NCI-H1417 treated with DMSO at 0.1 percent for 48 hours (cell line): Measurements from ENCODE around the gene PHACTR3.
"Not testable (repeated sequence)": the region's sequence is repeated elsewhere in the genome, so short reads cannot be mapped to it uniquely, and the experiment has no call there.

Source experiments
- DNase-seq: peaks from one replicate; lab custom pipeline; 2025; lab: John Stamatoyannopoulos, UW

Gene PHACTR3

DNA sequence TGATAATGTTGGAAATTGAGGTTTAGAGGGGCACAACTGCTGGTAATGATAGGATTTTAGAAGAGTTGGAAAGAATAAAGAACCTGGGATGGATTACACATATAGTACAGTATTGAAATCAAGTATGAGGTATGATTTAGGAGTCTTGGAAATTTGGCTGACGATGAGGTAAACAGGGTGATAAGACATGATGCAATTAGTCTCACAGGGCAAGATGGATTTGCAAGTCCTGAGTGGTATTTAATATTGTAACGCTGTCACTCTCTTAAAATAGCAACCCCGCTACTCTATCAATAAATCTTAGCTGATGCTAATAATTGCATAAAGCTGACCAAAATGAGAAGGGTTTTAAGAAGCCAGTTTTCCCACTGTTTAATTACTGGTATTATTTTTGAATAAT is 258.7 kb downstream of the PHACTR3 start:
- DNase-seq: no peak

DNA sequence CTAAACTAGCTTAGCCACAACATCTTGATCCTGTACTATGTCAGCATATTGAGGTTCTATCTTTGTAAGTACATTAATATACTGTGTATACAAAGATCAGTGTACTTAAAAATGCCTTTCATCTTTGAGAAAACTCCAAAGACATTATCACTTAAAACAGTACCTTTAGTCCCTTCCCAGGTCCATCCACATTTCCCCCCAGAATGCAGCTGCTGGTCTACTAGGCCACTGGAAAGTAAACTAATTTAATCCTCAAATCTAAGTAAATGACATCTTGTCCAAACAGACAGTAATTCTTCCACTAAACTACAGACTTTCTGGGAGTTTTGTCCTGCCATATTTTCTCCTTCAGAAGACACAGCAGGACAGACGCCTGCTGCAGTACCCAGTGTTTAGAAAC is 260.4 kb downstream of the PHACTR3 start:
- DNase-seq: no peak

DNA sequence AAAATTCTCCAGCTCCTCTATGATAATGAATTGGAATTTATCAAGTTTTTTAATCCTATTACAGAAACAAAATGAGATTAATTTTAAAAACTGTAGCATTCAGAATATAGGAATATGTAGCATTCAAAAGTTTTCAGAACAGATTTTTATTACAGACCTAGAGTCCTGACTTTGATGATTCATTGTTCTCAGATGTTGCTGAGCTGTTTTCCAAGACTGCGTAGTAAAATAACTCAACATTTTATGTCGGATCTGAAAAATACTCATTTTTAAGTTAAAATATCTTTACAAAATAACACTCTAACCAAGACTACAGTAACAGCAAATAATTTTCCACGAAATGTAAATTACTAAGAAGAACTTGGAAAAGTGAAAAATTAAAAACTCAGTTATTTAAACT is 262.0 kb downstream of the PHACTR3 start:
- DNase-seq: no peak

DNA sequence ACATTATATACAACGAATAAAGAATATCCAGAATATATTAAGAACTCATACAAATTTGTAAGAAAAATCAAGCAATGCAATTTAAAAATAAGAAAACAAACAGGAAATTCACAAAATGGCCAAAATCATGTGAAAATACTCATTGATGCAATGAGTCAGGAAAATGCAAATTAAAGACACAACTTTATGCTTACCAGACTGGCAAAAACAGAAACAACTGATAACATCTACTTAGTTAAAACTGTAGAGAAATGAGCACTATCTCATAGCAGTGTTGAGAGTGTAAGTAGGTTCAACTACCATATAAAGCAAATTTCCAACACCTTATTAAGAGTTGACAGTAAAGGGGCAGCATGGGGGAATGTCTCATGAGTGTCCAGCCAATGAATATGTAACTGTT is 266.8 kb downstream of the PHACTR3 start:
- DNase-seq: no peak

GRCh38 chr20:59873409-59873808 is 269.1 kb downstream of the PHACTR3 start:
- no peak for DNase-seq

DNA sequence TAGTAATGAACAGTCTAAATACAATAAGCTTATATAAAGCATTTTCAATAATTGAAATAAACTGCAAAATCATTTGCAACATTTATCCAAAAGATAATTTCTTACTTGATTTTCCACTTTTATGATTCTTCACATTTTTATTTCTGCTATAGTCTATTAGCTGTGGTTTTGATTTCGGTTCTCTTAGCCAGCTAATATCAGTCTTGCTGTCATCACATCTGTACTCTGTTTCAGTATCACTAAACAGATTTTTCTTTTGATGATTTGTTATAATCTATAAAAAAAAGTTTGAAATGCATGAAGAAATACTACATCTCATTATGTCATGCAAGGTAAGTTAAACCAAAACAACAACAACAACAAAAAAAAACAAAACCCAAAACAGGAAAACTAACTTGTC is 275.9 kb downstream of the PHACTR3 start:
- DNase-seq: no peak

- DNase-seq: no peak
Measured at GRCh38 chr20:59884494-59884893, 280.2 kb downstream of the PHACTR3 start.

- DNase-seq: no peak
Measured at GRCh38 chr20:59888050-59888449, 283.7 kb downstream of the PHACTR3 start.

GRCh38 chr20:59890035-59890434 is 285.7 kb downstream of the PHACTR3 start:
- not testable (repeated sequence) for DNase-seq

DNA sequence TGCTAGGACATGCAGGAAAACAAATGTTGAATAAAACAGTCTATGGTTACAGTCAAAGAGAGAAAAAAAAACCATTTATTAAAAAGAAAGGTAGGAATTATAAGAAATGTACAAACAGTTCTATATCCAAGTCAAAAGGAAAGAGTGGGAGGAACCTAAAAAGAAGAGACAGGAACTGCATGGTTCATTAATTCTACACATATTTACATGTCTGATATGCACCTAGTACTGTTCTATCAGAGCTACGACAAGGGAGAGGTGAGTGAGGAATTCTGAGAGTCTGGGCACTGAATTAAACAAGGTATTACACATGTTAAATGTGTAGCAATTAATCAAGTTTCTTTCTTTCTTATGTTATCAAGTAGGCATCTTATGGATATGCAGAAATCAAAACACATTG is 287.2 kb downstream of the PHACTR3 start:
- no peak for DNase-seq

DNA sequence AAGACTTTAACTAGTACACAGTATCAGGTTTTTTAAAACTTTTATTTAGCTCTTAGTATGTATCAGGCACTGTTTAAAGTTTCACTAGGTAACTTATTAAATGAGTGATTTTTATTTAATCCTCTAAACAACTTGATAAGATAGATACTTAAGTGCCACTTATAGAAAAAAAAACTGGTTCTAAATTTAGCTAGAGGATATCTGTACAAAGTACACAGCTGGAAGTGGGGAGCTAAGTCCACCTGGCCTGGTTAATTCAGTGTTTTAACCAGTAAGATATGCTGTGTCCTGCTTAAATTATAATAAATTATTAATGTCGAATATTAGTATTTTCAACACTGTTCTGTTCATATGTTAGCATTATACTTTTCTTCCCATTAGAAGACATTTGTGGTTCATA is 291.6 kb downstream of the PHACTR3 start:
- no peak for DNase-seq
